Activated CD8-positive, alpha-beta memory T cell treated with anti-CD3 and anti-CD28 coated beads, Interleukin-2, amount 10 ng/mL, durations not matched to agents 7 days and 5 days (primary cell): ENCODE data around the gene TEX261. TPM values are rescaled to one million over a fixed set of nuclear protein-coding genes. Genes with fewer than 3 reads are reported as not detected.

Experiments
- ATAC-seq: fragments of 150-1000 bp; cut with Tn5 transposase; one replicate; pipeline ENCODE4 v1.10.0; 2021; ENCODE audit warnings: moderate library complexity
- CTCF ChIA-PET: fragments of 350-600 bp; sonication (Branson Sonifier 250); formaldehyde crosslinking; loops from one replicate; lab custom pipeline; 2021; ENCODE audit warnings: antibody characterized with exemption; lab: Charles Lee
- DNase-seq: peaks from one replicate; pipeline ENCODE4 v3.0.0-alpha.2; 2020
- H3K27ac Mint-ChIP-seq: one replicate; pipeline ENCODE4 v1.8.0; 2021; ENCODE audit warnings: mild to moderate bottlenecking, mixed read lengths
- H3K27me3 Mint-ChIP-seq: one replicate; pipeline ENCODE4 v1.8.0; 2021; ENCODE audit warnings: mixed read lengths
- H3K36me3 Mint-ChIP-seq: one replicate; pipeline ENCODE4 v1.8.0; 2021; ENCODE audit warnings: mild to moderate bottlenecking, mixed read lengths
- H3K4me1 Mint-ChIP-seq: one replicate; pipeline ENCODE4 v1.8.0; 2021; ENCODE audit warnings: mixed read lengths
- H3K4me3 Mint-ChIP-seq: one replicate; pipeline ENCODE4 v1.8.0; 2021; ENCODE audit warnings: mild to moderate bottlenecking, moderate library complexity, mixed read lengths
- H3K9me3 Mint-ChIP-seq: one replicate; pipeline ENCODE4 v1.8.0; 2022; ENCODE audit warnings: low read depth, mixed read lengths
- total RNA-seq, 2 experiments: library from RNA; stranded (reverse); gene quantifications; one replicate each; pipeline ENCODE4 v1.2.3, GENCODE V29; 2021

Gene TEX261
- total RNA-seq, 2 experiments from 2014 or later, result 39.2 to 58.1 TPM

- Mint-ChIP-seq H3K4me1 (peaks cover 26% of the 10 kb centered on the region), H3K36me3 (no peaks in the 10 kb centered on the region), H3K4me3 (no peak overlapping the region), H3K27ac (no peak overlapping the region), H3K9me3 (no peaks in the 10 kb centered on the region), H3K27me3 (peaks cover 33% of the 10 kb centered on the region)
- CTCF ChIA-PET, result interaction anchor here (1.2 to 8.8 kb wide), 3 partner anchors 12 to 96 kb away, joined by 3 to 56 read pairs (median 4); no protein-coding TSS in a partner anchor
- ATAC-seq, result peak; percentile 24
- DNase-seq, result peak; percentile 38
These were observed 35.4 kb downstream of the TEX261 start for GRCh38 chr2:70959271-70959761.

- Mint-ChIP-seq H3K36me3 (no peaks in the 10 kb centered on the region), H3K27me3 (peaks cover 33% of the 10 kb centered on the region), H3K4me1 (peaks cover 26% of the 10 kb centered on the region), H3K4me3 (no peak overlapping the region), H3K9me3 (no peaks in the 10 kb centered on the region), H3K27ac (no peak overlapping the region)
- DNase-seq, result peak; percentile 39
- no peak for ATAC-seq
- CTCF ChIA-PET, result interaction anchor here (8.8 kb wide), 1 partner anchor 12 kb away, joined by 56 read pairs; no protein-coding TSS in a partner anchor
These were observed 35.9 kb downstream of the TEX261 start for GRCh38 chr2:70958759-70959158.

DNA sequence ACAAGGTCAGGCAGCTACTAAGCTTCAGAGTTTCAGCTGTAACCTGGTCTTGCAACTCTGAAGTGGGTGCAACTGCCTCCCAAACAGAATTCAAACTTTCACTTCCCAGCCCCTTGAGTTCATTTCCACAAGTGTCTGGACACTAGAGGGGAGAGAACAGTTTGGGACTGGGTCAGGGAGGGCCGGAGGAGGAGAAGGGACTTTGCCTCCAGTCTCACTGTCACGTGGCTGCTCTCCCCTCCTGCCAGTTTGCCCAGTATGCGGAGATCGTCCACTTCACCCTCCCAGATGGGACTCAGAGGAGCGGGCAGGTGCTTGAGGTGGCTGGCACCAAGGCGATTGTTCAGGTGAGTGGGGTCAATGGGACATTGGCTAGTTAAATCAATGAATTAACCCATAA is 36.9 kb downstream of the TEX261 start:
- CTCF ChIA-PET, result interaction anchor here (8.8 kb wide), 1 partner anchor 11 kb away, joined by 56 read pairs; no protein-coding TSS in a partner anchor
- H3K4me3 Mint-ChIP-seq, result no peak overlapping the region

DNA sequence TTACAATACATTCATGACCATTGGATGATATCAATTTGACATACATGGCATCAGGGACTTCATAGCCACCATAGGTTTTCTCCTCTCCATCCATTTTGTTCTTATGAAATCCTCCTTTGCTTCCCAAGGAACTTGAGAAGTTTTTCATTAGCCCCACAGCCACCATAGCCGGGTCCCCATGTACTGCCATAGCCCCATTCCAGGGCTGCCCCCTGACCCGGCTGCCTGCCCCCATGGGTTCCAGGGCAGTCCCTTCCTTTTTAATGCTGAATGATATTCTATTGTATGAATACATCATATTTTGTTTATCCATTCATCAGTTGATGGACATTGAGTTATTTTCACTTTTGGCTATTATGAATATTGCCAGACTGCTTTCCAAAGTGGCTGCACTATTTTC is 38.5 kb downstream of the TEX261 start:
- ATAC-seq, result no peak
- CTCF ChIA-PET, result no interaction called here
- H3K36me3 Mint-ChIP-seq, result no peaks in the 10 kb centered on the region
- H3K4me3 Mint-ChIP-seq, result no peak overlapping the region
- H3K27ac Mint-ChIP-seq, result no peak overlapping the region
- H3K4me1 Mint-ChIP-seq, result peaks cover 26% of the 10 kb centered on the region
- DNase-seq, result no peak
- H3K9me3 Mint-ChIP-seq, result no peaks in the 10 kb centered on the region
- H3K27me3 Mint-ChIP-seq, result peaks cover 31% of the 10 kb centered on the region

More for the DNA sequence above, 36.9 kb downstream of the TEX261 start:
- ATAC-seq (no peak), DNase-seq (peak; percentile 27)
- Mint-ChIP-seq H3K9me3 (no peaks in the 10 kb centered on the region), H3K27ac (no peak overlapping the region), H3K27me3 (peaks cover 29% of the 10 kb centered on the region), H3K4me1 (peaks cover 26% of the 10 kb centered on the region), H3K36me3 (no peaks in the 10 kb centered on the region)

DNA sequence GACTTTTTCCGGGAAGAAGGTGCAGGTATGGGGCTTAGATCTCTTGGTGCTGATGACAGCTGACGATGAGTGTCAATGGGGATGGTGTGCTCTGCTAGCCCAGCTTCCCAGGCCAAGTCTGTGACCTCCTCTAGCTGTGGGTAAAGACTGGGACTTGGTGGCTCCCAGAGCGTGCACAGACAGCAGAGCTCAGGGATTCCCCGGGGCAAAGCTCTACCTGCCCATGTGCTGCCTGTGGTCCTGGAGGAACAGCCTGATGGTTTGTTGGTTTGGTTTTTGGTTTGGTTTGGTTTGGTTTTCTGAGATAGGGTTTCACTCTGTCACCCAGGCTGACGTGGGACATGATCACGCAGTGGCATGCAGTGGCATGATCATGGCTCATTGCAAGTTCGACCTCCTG is 39.8 kb downstream of the TEX261 start:
- Mint-ChIP-seq H3K27ac (no peak overlapping the region), H3K36me3 (no peaks in the 10 kb centered on the region), H3K27me3 (peaks cover 31% of the 10 kb centered on the region), H3K9me3 (no peaks in the 10 kb centered on the region), H3K4me1 (peaks cover 26% of the 10 kb centered on the region), H3K4me3 (no peak overlapping the region)
- ATAC-seq, result no peak
- CTCF ChIA-PET, result interaction anchor here (0.9 to 5.1 kb wide), 3 partner anchors 9 to 84 kb away, joined by 3 to 21 read pairs (median 7); no protein-coding TSS in a partner anchor
- peak; percentile 35 for DNase-seq

DNA sequence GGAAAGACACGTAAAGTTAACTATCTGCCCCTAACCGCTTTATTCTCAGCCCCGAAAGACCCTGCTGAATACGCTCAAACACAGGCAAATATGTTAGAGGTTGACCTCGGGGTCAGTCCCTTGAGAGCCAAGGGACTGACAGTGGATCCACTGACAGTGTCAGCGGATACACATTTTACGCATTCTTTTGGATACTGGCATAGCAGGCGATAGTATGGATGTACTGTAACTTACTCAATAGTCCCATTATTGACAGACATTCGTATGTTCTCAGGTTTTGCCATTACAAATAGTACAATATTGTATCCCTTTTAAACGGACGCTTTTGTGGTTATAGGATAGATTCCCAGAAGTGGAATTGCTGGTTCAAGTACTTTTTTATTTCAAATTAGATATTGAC is 45.6 kb downstream of the TEX261 start:
- no peak overlapping the region for H3K4me3 Mint-ChIP-seq
- H3K27me3 Mint-ChIP-seq, result peaks cover 39% of the 10 kb centered on the region
- CTCF ChIA-PET, result interaction anchor here (0.7 to 3.9 kb wide), 34 partner anchors 11 to 645 kb away, joined by 3 to 84 read pairs (median 5); partner anchors contain the start of genes ADD2, ATP6V1B1 and FIGLA
- H3K27ac Mint-ChIP-seq, result no peak overlapping the region
- peak; percentile 16 for DNase-seq
- peaks cover 17% of the 10 kb centered on the region for H3K4me1 Mint-ChIP-seq
- ATAC-seq, result no peak
- H3K9me3 Mint-ChIP-seq, result no peaks in the 10 kb centered on the region
- H3K36me3 Mint-ChIP-seq, result no peaks in the 10 kb centered on the region

- peak; percentile 97 for ATAC-seq
- peaks cover 17% of the 10 kb centered on the region for H3K4me1 Mint-ChIP-seq
- H3K27ac Mint-ChIP-seq, result no peak overlapping the region
- DNase-seq, result peak; percentile 81
- H3K36me3 Mint-ChIP-seq, result no peaks in the 10 kb centered on the region
- H3K27me3 Mint-ChIP-seq, result peaks cover 33% of the 10 kb centered on the region
- CTCF ChIA-PET, result interaction anchor here (0.5 to 3.9 kb wide), 39 partner anchors 10 to 1327 kb away, joined by 3 to 84 read pairs (median 4); partner anchors contain the start of genes ADD2, ATP6V1B1, FAM136A and FIGLA
- peak overlapping the region; percentile 58 for H3K4me3 Mint-ChIP-seq
- H3K9me3 Mint-ChIP-seq, result no peaks in the 10 kb centered on the region
These were observed 46.2 kb downstream of the TEX261 start for GRCh38 chr2:70948337-70949003.

- CTCF ChIA-PET, result interaction anchor here (0.5 to 3.9 kb wide), 39 partner anchors 9 to 1326 kb away, joined by 3 to 84 read pairs (median 5); partner anchors contain the start of genes ADD2, ATP6V1B1, FAM136A and FIGLA
- H3K27me3 Mint-ChIP-seq, result peaks cover 31% of the 10 kb centered on the region
- DNase-seq (peak; percentile 41), ATAC-seq (no peak)
- H3K9me3 Mint-ChIP-seq, result no peaks in the 10 kb centered on the region
- H3K36me3 Mint-ChIP-seq, result no peaks in the 10 kb centered on the region
- no peak overlapping the region for H3K27ac Mint-ChIP-seq
- H3K4me1 Mint-ChIP-seq, result peaks cover 17% of the 10 kb centered on the region
- peak overlapping the region; percentile 58 for H3K4me3 Mint-ChIP-seq
These were observed 47.0 kb downstream of the TEX261 start for GRCh38 chr2:70947556-70948184.

DNA sequence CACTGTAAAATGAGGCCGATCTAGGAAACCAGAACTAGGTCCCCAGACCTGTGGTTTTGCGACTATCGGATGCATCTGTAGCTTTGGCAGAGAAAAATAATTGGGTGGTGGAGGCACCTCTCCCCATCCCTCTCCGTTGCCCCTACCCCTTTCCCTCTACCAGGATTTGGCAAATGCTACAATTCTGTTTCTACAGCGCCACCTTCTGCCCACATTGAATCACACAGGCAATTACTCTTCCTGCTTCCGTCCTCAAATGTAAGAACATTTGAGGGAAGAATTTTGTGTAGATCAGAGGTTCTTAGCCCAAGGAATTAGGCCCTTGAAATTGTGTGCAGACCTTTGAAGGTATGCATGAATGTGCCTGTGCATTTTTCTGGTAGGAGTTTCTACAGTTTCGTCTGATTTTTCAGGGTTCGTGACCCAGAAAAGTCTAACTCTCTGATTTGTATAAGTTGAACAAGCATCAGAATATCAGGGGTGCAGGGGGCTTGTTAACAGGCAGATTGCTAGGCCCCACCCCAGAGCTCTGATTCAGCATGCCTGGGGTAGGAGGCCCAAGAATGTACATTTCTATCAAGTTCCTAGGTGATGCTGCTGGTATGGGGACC is 47.7 kb downstream of the TEX261 start:
- peaks cover 17% of the 10 kb centered on the region for H3K4me1 Mint-ChIP-seq
- peaks cover 31% of the 10 kb centered on the region for H3K27me3 Mint-ChIP-seq
- DNase-seq (peak; percentile 65), ATAC-seq (no peak)
- CTCF ChIA-PET, result interaction anchor here (0.8 to 3.9 kb wide), 20 partner anchors 9 to 643 kb away, joined by 3 to 84 read pairs (median 6); partner anchors contain the start of gene FIGLA
- H3K4me3 Mint-ChIP-seq, result no peak overlapping the region
- no peak overlapping the region for H3K27ac Mint-ChIP-seq
- H3K36me3 Mint-ChIP-seq, result no peaks in the 10 kb centered on the region
- no peaks in the 10 kb centered on the region for H3K9me3 Mint-ChIP-seq

DNA sequence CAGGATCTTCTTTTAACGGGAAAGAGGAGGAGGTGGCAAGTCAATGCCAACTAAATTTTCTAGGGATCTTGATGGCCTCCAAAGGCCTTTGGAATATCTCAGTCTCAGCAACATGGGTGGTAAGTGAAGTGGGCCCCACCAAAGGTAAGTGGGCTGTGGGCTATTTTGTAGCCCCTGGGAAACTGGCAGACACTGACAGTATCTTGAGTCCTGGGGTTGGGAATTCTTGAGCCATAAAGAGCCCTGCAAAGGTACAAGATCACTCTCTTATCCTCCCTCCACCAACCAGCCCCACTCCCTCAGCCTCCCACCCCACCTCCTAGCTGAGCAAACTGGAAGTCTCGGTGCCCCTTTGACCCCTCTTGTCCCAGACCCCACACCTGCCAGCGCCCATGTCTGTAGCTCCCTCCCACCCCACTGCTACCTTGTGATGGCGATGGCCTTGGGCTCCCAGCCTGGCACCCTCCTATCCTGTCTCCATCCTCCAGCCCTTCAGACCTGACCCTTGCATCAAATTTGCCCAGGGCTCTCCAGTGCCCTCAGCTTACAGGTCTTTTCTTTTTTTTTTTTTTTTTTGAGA is 50.5 kb downstream of the TEX261 start:
- ATAC-seq (no peak), DNase-seq (no peak)
- Mint-ChIP-seq H3K4me1 (peaks cover 17% of the 10 kb centered on the region), H3K9me3 (no peaks in the 10 kb centered on the region), H3K27ac (no peak overlapping the region), H3K4me3 (no peak overlapping the region), H3K27me3 (peaks cover 39% of the 10 kb centered on the region), H3K36me3 (no peaks in the 10 kb centered on the region)
- CTCF ChIA-PET, result interaction anchor here (3.1 kb wide), 1 partner anchor 73 kb away, joined by 11 read pairs; no protein-coding TSS in a partner anchor

- no peak for DNase-seq
- H3K27ac Mint-ChIP-seq, result no peak overlapping the region
- peaks cover 42% of the 10 kb centered on the region for H3K27me3 Mint-ChIP-seq
- no peaks in the 10 kb centered on the region for H3K36me3 Mint-ChIP-seq
- no peaks in the 10 kb centered on the region for H3K9me3 Mint-ChIP-seq
- ATAC-seq, result no peak
- peaks cover 15% of the 10 kb centered on the region for H3K4me1 Mint-ChIP-seq
- CTCF ChIA-PET, result interaction anchor here (0.6 to 3.1 kb wide), 3 partner anchors 23 to 72 kb away, joined by 3 to 11 read pairs (median 3); no protein-coding TSS in a partner anchor
- no peak overlapping the region for H3K4me3 Mint-ChIP-seq
These were observed 51.3 kb downstream of the TEX261 start for GRCh38 chr2:70943205-70943871.
